Cardiac fibroblast (primary cell): Measurements from ENCODE around the gene C1QL3.

Source experiments
- DNase-seq, 2 donors: peaks; one replicate each; pipeline versions ENCODE4 v3.0.0 to v3.0.0-alpha.2; 2010; ENCODE audit warnings: low read depth in 2 of 2
- H3K4me3 ChIP-seq, 2 donors: replicated peaks in 1 of 2; 1 replicate in 1 of 2; 2 replicates in 1 of 2; pipeline ENCODE4 v1.5.1; 2011; ENCODE audit warnings: low read depth in 2 of 2, low read length in 2 of 2, mild to moderate bottlenecking in 2 of 2, moderate library complexity in 1 of 2
- TF ChIP-seq, protein P1 (sequence below): IDR thresholded peaks from one replicate; pipeline ENCODE4 v1.5.1; 2011; ENCODE audit warnings: low read depth, mild to moderate bottlenecking, low read length, inconsistent platforms

The C1QL3 gene

DNA sequence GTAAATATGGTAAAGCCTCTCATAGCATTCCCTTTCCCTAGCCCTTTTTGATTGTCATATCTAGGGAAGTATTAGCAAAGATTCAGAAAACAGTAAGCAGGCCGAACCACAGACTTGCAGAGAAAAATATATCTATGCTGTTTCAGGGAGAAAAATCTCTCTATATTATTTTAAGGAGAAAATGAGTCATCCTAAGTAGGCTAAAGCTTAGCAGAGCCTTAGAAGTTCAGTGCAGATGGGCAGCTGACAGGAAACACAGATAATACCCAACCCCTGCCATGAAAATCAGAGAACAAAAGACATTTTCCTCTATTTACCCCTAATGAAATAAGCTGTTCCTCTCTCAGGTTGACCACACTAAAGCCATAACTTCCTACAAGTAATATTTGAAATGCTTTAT, 16.5 kb downstream of the C1QL3 start:
- no peak overlapping the region for H3K4me3 ChIP-seq
- TF ChIP-seq, protein P1, sequence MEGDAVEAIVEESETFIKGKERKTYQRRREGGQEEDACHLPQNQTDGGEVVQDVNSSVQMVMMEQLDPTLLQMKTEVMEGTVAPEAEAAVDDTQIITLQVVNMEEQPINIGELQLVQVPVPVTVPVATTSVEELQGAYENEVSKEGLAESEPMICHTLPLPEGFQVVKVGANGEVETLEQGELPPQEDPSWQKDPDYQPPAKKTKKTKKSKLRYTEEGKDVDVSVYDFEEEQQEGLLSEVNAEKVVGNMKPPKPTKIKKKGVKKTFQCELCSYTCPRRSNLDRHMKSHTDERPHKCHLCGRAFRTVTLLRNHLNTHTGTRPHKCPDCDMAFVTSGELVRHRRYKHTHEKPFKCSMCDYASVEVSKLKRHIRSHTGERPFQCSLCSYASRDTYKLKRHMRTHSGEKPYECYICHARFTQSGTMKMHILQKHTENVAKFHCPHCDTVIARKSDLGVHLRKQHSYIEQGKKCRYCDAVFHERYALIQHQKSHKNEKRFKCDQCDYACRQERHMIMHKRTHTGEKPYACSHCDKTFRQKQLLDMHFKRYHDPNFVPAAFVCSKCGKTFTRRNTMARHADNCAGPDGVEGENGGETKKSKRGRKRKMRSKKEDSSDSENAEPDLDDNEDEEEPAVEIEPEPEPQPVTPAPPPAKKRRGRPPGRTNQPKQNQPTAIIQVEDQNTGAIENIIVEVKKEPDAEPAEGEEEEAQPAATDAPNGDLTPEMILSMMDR, result no peak
- DNase-seq, result peak in 1 of 2 donors; percentile 24

DNA sequence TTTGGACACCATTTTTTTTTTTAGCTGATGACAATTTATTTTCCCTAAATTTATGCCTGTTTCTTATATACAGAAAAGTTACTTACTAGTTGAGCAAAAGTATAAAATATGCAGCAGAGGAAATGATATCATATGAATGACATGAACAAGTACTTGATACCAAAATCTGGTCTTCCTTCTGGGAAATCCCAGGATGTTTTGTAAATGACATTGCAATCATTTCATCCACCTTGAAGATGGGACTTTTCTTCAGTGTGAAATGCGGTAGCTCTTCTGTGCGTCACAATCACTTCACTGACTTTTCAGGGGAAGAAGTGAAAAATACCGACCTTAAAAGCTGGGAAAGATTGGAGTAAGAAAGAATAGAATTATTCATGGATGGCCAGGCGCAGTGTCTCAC, 23.8 kb downstream of the C1QL3 start:
- DNase-seq, result peak in 1 of 2 donors; percentile 37
- no peak overlapping the region for H3K4me3 ChIP-seq
- TF ChIP-seq, protein P1, result no peak

DNA sequence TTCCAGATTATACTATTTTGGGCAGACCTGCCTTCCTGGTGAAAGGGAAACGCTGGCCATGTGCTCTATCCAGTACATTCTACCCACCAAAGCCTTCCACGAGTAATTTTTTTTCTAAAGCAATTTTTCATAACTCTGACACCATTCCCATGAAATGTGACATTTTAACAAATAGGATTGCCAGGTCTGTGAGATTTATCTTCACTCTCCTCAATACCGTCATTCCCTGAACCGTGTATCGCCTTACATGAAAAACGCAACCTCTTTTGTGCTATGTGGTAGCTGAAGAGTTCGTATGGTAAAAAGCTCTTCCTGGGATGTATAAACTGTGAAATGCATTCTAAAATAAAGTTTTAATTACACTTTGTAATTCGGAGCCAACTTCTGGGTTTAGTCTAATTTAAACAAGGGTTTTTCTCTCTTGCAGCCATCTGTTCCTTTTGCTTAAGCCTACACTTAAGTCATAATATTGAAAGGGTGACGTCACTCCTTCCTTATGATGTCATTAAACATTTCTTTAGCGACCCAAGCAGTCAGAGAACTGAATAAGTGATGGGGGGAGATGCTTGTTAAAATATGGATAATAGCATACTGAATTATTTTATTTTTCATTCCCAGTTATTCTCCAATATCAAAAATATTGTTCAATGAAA, 27.7 kb downstream of the C1QL3 start:
- TF ChIP-seq, protein P1, result no peak
- no peak overlapping the region for H3K4me3 ChIP-seq
- DNase-seq, result no peak

DNA sequence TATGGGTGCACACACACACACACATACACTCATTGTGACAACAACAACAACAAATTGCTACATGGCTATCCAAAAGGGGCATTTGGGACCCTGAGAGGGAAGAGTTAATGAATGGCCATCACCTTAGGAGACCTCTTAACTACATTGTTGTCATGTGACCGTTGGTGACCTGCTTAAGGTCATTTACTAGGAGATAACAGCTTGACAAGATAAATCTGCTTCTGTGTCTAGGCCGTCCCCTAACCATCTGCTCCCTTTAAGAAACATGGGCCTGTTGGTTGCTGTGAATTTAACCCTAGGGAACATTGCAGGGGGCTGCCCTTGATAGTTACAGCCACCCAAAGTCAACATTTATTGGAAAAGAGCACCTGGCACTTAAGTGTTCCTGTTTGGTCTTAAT, 29.7 kb downstream of the C1QL3 start:
- DNase-seq, result no peak
- H3K4me3 ChIP-seq, result no peak overlapping the region
- TF ChIP-seq, protein P1, result no peak

DNA sequence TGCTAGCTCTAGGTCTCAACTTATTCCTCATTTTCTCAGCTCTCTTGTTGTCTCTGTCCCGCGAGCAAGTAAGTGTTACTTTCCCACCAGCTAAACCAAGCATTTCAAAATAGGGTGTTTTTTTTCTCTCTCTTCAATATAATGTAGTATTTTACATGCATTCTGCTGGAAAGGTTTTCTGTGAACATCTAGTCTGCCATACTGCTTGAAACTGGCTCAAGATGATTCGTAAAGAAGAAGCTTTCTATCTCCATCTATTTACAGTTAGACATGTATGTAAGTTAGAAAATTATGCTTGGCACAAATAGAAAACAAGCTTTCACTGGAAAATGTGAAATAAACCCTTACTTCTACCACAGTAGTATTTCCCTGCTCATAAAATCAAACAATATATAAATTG, 31.2 kb downstream of the C1QL3 start:
- no peak for DNase-seq
- TF ChIP-seq, protein P1, result no peak

DNA sequence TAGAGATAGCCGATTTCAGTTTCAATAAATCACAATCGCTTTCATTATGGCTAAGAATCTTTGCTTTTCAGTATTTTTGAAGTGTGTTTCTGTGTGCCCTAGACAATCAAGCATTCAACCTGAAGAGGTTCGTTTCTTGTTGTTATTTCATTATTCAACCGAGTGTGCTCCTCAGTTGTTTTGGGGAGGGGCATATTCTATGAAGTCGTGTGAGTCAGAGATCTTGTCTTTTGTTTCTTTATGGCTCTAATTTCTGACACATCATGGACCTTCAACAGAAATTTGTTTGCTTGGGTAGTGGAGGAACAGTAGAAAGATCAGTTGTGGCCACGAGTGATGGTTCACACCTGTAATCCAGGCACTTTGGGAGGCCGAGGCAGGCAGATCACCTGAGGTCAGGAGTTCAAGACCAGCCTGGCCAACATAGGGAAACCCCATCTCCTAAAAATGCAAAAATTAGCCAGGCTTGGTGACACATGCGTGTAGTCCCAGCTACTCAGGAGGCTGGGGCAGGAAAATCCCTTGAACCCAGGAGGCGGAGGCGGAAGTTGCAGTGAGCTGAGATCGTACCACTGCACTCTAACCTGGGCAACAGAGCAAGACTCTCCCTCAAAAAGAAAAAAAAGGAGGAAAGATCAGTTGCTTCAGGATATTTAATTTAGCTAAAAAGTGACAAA, 38.3 kb downstream of the C1QL3 start:
- DNase-seq, result no peak
- H3K4me3 ChIP-seq, result no peak overlapping the region
- TF ChIP-seq, protein P1, result no peak

More for the DNA sequence above, 31.2 kb downstream of the C1QL3 start:
- no peak overlapping the region for H3K4me3 ChIP-seq
